ENCODE measurements around the gene MGLL.

MGLL gene

DNA sequence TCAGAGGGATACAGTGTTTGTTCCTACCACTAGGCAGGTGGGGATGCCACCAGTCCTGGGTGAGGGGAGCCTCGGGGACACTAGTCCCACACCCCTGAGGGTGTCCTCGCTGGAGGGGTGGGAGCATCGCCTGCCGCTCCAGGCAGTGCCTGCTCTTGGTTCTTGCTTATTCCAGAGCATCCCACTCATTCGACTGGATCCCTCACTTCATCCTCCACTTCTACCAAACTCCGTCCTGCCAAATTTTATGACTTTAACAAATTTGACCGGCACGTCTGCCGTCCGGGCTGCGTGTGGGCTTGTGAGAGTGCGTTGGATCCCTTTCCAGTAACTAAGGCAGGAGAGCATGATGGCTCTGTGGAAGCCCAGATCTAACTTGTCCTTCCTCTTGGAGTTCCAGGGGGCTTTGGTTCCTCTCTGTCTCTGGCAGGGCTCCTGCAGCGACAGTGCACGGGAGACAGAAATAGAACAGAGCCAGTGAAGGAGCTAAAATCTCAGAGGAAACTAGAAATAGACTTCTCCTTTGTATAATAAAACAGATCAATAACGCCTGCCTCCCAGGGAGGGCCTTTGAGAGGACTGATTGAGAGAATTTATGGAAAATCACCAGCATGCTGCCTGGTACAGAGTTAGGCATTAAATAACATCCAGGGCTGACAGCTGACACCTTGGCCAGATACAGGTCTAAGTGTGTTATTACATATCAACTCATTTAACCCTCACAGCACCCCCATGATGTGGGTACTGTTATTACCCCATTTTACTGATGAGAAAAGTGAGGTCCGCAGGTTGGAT, 34.5 kb downstream of the MGLL start:
- DNase-seq, result no peak

DNA sequence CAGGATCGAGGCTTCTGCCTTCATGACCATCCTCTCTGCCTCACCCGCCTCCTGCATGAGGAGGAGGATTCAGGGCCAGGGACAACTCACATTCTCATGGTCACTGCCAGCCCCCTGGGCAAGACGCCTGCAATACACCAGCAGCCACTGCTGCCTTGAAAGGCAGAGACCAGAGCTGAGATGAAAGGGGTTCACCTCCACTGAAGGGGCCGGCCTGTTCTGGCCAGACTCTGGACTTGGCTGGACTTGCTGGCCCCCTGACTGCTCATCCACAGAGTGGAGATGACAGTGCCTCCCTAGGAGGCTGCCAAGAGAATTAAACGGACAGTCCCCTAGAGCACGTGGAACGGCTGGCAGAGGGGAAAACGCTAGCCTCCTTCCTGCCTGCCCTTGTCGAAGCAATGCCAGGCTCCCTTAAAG, 35.2 kb downstream of the MGLL start:
- DNase-seq, result no peak

DNA sequence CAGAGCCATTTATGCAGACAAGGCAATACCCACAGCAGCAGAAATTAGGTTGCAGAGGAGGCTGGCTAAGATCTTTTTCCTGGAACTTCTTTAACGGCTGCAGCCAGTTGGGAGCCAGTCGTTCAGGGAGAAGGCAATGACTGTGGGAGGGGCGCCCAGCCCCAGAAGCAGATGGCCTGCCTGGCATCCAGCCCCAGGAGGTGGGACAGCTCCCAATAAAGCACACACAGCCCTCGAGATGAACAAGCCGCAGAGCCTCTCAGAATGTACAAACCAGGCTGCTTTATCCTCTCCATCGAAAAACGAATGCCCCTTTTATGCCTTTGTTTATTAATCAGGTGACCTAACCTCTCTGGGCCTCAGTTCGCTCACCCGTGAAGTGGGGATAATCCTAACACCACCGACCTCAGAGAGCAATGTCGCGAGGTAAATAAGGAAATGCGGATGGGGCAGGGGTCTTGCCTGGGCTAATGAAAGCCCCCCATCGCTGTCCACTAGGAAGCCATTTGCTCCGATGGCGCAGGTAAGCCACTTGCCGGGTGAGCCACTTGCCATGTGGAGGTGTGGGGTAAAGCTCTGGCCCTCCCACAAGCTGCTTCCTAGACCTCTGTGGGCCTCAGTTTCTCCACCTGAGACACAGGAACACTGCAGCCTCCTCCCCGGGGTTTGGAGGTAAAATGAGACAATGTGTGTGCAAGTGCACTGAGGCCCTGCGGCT, 35.8 kb downstream of the MGLL start:
- peak; percentile 66 for DNase-seq

DNA sequence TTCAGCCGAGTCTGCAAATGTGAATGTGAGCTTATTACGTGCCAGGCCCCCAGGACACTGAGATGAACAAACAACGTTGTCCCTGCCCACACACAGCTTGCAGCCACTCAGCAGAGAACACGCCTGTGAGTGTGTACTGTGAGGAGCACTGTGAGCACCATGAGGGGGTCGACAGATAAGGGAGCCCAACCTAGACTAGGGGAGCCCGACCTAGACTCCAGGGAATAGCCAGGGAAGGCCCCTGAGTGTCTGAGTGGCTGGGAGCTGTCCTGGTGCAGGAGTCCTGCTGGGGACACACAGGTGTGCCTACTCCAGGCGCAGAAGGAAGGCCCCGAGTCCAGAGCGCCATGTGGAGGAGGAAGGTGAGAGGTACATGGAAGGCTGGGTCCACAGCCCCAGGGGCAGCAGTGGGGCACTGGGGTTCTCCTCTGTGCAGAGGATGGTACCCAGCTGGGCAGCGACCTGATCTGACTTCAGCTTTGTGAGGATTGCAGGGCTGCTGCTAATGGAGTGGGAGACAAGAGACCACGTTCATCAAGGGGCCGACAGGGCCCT, 36.5 kb downstream of the MGLL start:
- no peak for DNase-seq

DNA sequence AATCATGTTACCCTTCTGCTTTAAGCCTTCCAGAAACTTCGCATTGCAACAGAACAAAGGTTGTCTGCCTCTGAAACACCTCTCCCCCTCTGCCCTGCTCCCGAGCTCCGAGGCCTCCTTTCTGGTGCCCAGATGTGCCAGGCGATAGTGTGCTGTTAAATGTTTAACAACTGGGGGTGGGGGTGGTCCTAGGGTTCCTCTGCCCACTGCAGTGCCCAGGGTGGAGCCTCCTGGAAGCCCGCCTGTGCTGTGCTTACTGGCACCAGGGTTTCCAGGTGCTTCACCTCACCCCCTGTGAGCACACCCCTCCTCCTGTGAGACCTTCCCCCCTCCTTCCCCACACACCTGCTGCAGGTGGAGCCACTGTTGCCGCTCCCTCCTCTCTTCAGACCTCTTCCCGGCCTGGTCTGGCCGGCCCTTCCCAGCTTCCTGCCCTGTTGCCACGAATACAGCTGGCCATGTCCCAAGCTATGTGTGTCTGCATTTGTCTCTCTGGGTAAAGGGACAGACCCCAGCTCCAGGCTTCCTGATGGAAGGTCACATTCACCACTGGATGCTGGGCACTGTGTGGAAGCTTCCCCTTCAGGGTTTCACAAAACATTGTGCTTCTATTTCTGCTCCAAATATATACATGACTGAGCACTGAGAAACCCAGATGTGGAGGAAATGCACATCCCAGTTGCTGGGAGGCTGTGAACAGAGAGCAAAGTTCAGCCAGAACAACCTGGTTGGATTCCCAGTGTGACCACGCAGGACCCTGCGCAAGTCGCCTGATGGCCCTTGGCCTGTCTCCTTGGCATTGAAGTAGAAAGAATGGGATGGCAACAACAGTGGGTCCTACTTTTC, 37.2 kb downstream of the MGLL start:
- DNase-seq, result no peak

DNA sequence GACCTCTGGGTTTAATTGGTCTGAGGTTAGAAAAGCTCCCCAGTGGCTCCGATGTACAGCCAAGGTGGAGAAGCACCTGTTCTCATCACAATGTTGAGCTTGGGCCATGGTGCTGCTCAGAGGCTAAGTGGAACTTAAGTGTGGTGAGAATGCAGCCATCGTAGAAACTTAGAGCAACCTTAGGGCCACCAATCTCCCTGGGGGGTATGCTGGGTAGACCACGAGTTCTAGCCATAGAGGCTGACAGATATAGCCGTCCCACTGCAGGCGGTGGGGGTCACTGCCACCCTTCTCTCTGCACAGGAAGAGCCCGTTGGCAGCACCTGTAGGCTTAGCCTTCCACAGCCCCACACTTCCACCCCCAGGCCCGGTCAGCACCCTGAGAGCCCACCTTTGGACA, 38.0 kb downstream of the MGLL start:
- DNase-seq, result no peak

DNA sequence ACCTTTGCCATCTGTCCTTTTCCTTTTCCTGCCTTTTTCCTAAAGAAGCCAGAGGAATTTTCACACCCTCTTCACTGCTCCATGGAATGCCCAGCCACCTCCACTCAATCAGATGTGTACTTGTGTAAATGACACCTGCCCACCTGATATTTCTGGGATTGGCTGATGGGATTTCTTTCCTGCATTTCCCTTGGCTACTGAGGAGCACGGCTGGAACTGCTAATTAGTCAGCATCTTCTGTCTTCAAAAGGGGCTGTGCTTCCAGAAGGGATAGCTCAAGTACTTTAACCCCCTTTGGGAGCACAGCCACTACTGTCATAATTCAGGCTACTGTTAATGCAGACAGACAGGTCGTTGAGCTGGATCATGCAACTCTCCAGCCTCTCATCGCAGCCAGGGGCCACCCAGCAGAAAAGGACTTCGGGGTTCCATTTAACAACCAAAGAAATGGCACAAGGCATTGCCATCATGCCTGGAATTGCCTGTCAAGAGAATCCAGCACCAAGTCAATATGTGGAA, 38.6 kb downstream of the MGLL start:
- no peak for DNase-seq

DNA sequence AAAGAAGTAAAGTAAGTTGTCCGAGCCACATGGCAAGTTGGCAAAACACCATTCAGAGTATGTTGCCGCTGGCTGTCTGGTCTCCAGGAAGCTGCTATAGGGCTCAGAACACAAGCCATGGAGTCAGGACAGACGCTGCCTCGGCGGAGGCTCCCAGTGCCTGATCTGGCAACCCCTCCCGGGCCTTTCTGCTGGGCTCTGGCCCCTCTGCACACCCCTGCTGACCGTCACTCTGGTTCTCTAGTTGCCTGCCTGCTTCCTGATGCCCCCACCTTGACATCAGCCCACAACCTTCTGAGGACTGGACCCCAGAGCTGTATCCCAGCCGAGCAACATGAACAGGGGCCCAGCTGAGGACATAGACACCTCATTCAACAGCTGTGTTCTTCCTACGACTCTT, 39.1 kb downstream of the MGLL start:
- no peak for DNase-seq

DNA sequence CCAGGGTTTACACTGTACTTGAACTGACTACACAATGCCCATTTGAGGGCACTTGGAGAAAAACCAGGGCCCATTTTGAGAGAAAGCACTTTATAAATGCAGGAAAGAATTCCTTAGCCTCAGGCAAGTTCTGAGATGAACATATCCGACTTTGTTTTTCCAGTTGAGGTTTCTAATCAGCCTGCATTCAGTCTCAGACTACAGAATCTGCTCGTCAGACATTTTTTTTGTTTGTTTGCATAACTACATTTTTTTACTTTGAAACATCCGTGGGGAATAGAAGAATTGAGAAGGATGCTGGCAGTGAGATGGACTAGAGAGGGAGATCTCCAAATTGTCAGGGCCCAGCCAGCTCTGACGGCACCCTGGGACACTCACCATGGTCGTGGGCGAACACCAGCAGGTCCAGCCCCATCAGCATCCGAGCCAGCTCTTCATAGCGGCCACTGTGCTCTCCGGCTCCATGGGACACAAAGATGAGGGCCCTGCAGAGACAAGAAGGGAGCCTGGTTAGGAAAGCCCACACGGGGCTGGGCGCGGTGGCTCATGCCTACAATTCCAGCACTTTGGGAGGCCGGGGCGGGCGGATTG, 40.8 kb downstream of the MGLL start:
- peak; percentile 60 for DNase-seq

DNA sequence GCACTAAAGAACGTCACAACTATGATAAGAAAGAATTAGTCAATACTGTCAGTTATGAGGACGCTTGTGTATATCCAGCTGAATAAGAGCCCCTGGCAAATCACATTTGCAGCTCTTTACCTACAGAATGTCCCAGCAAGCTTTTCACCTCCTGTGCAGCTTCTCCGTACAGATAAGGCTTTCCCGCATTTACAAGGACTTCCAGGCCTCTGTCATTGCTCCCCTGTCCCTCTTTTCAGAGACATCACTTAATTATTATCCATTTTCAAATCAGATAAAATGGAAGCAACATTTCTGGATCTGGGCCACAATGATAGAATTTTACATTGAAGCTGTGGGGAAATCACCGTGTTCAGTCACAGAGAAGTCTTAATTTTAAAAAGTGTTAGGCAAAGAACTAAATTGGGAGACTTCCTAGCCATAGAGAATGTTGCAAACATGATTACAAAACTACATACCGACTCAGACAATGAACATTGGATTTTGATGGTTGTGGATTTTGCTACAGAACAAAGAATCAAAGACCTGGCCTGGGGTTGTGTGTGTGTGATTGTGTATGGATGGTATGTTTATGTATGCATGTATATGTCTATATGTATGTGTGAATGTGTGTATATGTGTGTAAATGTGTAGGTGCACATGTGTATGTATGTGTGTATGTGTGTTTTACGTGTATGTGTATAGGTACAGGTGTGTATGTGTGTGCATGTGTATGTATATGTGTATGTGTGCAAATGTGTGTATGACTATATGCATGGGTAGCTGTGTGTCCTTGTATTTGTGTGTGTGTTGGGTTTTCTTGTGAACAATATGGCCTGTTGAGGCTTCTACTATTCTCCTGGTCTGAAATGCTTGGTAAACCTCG, 41.5 kb downstream of the MGLL start:
- DNase-seq, result no peak

DNA sequence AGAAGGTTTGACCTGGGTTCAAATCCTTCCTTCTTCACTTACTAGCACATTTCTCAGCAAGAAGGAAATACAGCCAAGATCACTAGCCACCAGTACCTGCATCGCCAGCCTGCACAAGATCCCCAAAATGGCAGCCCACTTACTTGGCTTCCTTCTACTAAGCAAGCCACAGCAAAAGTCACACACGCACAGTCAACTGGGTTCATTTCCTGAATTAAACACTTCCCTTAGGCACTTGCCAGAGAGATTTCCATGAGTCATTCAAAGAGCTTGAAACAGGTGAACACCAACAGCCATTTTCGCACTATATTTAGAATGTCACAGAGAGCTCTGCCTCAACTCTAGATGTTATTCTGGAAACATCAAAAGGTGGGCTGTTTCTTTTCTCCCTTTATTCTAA, 42.6 kb downstream of the MGLL start:
- DNase-seq, result no peak

DNA sequence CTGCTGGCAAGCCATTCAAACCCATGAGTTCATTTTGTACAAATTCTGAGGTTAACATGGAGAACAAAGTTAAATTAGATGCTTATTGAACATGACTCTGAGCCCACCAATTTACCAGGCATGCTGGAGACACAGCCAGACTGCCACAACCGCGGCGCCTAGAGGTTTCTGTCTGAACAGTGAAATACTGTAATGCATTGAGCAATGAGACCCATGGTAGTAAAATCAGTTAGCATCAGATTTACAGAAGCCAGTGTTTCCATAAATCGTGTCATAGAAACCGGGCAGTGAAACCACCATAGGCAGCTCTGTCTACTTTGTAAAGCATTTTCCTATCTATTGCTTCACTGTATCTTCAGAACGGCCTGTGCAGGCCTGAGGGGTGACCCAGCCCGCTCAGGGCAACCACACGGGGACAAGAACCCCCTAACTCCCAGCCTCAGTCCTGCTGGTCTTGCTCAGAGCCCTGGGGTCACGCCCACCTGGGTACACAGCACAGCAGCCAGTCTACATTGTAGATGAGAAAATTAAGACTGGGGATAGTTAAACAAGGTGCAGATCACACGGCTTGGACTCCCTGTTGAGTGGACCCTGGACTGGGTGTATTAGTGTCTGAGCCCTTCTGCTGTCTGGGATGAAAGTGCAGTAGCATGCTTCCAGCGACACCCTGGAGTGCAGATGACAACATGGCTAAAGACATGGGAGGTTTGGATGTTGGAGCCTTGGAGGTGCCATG, 44.2 kb downstream of the MGLL start:
- DNase-seq, result no peak

DNA sequence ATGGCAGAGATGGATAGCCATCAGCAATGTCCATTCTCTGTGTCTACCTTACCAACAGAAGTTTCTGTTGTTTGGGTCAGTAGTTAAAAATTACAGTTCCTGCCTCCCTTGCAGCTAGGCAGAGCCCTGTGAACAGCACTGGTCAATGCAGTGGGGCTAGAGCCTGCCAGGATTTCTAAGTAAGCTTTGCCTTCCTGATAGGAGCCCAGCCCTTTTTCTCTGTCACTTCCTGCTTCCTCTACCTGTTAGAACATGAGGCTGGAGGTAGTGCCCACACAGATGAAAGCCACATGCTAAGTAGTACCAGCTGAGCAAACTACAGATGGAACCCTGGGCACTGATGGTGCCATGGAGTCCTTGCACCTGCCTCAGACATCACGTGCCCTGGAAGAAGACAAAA, 45.0 kb downstream of the MGLL start:
- no peak for DNase-seq

DNA sequence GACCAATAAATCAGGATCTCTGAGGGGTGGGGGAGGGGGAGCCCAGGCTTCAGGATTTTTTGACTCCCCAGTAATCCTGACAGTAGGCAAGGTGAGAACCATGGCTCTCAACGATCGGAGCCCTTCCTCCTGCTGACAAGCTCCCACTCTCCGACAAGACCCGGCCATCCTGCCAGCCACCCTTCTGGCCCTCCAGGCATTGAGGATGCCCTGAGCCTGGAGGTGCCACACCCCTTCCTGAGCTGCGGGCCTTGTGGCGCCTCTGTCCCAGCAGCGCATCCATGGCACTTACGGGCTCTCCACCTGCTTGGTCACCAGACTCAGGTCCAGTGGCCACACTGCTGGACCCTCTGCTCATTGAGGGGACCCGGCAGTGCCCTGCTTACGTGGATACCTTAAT, 46.0 kb downstream of the MGLL start:
- DNase-seq, result no peak

DNA sequence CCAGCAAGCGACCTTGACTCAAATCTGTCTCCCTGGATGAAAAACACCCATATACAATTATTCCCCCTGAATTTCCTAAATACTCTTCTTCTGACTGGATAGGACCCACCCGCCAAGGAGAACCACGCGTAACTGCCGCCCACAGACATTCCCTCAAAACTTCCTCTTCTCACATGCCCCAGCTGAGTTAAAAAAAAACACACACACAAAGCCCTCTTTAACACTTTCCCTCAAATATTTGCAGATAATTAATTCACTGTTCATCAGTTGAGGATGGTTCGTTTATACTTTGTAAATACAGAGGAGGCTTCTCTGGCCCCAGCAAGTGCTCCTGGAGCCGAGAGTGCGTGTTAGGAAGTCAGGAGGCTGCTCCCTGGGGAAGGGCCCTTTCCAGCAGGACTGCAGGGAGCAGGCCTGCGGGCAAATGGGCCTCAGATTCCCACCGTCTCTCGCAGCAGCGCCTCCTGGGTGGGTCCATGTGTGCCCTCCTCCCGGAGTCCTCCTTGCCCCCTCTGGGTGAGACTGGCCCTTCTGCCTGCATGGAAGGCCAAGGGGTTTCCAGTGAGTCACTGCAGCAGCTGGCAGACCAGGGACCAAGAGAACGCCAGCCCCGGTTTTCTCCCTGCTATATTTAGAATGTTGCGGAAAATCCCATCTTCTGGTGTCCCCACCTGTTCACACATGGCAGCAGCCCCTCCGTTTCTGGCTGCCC, 46.8 kb downstream of the MGLL start:
- peak; percentile 78 for DNase-seq

DNA sequence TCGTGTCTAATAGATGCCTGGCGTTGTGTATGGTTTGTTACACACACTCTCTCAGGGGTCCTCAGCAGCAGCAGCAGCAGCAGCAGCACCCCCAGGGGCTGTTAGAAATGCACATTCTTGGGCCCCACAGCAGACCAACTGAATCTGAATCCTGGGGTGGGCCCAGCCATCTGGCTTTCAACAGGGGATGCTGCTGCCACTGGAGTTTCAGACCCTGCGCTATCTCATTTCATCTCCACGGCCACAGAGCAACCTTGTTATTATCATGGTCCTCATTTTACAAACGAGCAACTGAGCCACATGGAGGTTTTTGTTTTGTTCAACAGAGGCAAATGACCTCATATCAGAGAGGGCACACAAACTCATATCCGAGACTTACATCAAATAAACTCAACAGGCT, 47.7 kb downstream of the MGLL start:
- no peak for DNase-seq

DNA sequence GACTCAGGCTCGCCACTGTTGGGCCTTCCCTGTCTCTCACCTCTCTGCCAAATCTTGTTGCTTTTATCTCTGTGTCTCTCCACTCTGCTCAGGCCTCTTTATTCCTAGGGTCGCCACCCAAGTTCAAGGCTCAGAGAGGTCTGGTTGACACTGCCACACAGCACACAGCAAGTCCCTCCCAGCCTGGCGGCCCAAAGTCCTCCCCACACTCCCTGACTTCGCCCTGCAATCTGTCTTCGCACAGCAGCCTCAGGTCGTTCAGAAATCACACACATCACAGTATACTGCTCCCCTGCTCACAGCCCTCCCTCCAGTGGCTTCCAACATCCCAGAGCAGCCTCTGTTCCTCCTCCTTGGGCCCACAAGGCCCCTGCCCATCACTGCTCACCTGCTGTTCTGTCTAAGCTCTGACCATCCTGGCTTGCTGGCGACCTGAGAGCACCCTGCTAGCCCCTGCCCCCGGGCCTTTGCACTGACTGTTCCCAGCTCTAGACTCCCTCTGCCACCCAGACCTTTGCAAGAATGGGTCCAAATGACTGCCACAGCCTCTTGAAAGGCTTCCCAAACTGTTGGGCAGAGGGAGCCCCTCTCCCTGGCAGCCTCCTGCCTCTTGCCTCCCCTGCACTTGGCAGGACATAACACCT, 48.4 kb downstream of the MGLL start:
- no peak for DNase-seq

DNA sequence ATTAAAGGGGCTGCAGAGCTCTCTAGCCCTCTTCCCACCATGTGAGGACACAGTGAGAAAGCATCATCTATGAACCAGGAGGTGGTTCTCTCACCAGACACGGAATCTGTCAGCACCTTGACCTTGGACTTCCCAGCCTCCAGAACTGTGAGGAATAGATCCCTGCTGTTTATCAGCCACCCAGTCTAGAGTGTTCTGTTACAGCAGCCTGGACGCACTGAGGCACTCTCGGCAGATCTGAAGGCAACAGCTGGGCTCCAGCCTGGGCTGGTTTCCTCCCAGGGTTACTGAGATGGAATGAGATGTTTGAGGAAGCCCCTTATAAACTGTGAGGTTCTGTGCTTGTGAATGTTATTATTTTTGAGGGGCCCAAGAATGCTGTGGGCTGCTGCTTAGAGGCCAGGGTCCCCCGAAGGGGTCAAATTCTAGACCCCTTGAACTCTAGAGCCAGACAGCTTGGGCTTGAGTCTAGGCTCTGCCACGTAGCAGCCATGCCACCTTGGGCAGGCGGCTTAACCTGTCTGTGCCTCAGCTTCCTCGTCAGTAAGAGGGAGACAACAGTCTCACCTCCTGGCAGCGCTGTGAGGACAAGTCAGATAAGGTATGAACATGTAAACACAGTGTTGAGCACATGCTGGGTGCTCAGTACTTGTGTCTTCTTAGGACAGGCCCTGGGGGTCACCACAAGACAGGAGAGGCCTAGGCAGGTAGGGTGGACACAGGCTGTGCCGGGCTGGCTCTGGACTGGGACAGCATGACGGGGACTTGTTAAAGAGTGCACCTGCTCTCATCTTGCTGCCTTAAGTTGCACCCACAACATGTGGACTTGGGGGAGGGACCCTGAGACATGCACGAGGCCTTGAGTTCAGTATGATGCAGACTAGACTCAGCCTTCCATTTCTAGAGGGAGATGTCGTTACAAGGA, 49.2 kb downstream of the MGLL start:
- DNase-seq, result no peak

DNA sequence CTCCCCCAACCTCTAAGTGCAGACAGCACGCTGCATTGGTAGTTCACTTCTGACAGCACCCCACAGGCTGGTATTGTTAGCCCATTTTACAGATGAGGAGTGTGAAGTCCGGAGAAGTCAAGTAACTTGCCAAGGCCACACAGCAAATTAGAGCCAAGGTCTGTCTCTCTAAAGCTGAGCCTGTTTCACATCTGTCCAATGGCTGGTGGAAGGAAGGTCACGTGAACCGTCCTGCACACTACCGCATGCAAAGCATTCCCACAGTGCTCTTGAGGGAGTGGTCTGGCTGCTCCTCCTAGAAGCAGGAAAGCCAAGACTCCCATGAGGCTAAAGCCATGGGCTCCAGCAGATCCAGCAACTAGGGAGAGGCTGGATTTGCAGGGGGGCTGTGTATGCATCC, 50.0 kb downstream of the MGLL start:
- no peak for DNase-seq
